Liver (tissue), 9 donors: Measurements from ENCODE around the gene ERCC6L2. TPM values are rescaled to one million over a fixed set of nuclear protein-coding genes. Genes with fewer than 3 reads are reported as not detected.

Source experiments
- DNase-seq: peaks from one replicate; pipeline ENCODE4 v3.0.0-alpha.2; 2017; ENCODE audit warnings: low spot score
- H3K27ac ChIP-seq, 2 donors: one replicate each; pipeline ENCODE4 v1.7.0; 2013; ENCODE audit warnings: inconsistent platforms in 2 of 2, low read length in 2 of 2, control low read depth in 1 of 2, low read depth in 1 of 2, mild to moderate bottlenecking in 1 of 2
- H3K27me3 ChIP-seq, 4 donors: one replicate each; pipeline versions ENCODE4 v1.6.1 to v1.7.0; 2013; ENCODE audit warnings: low read length in 3 of 4, inconsistent platforms in 1 of 4, mild to moderate bottlenecking in 1 of 4, moderate library complexity in 1 of 4; ENCODE audit not compliant: control insufficient read depth in 4 of 4, insufficient read depth in 4 of 4
- H3K36me3 ChIP-seq, 4 donors: one replicate each; pipeline versions ENCODE4 v1.6.1 to v1.7.0; 2013; ENCODE audit warnings: low read length in 3 of 4, mild to moderate bottlenecking in 3 of 4, low read depth in 1 of 4, moderate library complexity in 1 of 4; ENCODE audit not compliant: control insufficient read depth in 4 of 4, insufficient read depth in 3 of 4
- H3K4me1 ChIP-seq, 4 donors: one replicate each; pipeline versions ENCODE4 v1.6.1 to v1.7.0; 2013; ENCODE audit warnings: low read length in 3 of 4, mild to moderate bottlenecking in 3 of 4, moderate library complexity in 1 of 4; ENCODE audit not compliant: control insufficient read depth in 4 of 4, insufficient read depth in 4 of 4
- H3K4me3 ChIP-seq, 3 donors: one replicate each; pipeline versions ENCODE4 v1.6.1 to v1.7.0; 2013; ENCODE audit warnings: low read length in 3 of 3, control low read depth in 1 of 3, low read depth in 1 of 3, mild to moderate bottlenecking in 1 of 3
- H3K9ac ChIP-seq, 2 donors: one replicate each; pipeline ENCODE4 v1.7.0; 2013; ENCODE audit warnings: low read length in 2 of 2, mild to moderate bottlenecking in 2 of 2, moderate library complexity in 2 of 2, control low read depth in 1 of 2, low read depth in 1 of 2
- H3K9me3 ChIP-seq, 4 donors: one replicate each; pipeline versions ENCODE4 v1.6.1 to v1.7.0; 2013; ENCODE audit warnings: low read length in 3 of 4; ENCODE audit not compliant: control insufficient read depth in 4 of 4
- ATF3 ChIP-seq: IDR thresholded peaks from 2 replicates; pipeline ENCODE4 v1.6.1; 2016; ENCODE audit warnings: antibody characterized with exemption
- CTCF ChIP-seq: fragments of 150-350 bp; IDR thresholded peaks from 2 replicates; pipeline ENCODE4 v1.5.1; 2017; ENCODE audit warnings: improper control_type of control experiment, low read depth, low read length; ENCODE audit not compliant: missing input control
- FOXA1 ChIP-seq: IDR thresholded peaks from 2 replicates; pipeline ENCODE4 v1.6.1; 2016; ENCODE audit warnings: antibody characterized with exemption
- GABPA ChIP-seq, 2 donors: IDR thresholded peaks in 1 of 2; conservative IDR thresholded peaks in 1 of 2; 2 replicates each; pipeline ENCODE4 v1.6.1; 2016; ENCODE audit warnings: antibody characterized with exemption in 2 of 2, mild to moderate bottlenecking in 1 of 2, moderate library complexity in 1 of 2
- HNF4G ChIP-seq: IDR thresholded peaks from 2 replicates; pipeline ENCODE4 v1.6.1; 2016; ENCODE audit warnings: antibody characterized with exemption
- JUND ChIP-seq, 2 donors: IDR thresholded peaks; 2 replicates each; pipeline ENCODE4 v1.6.1; 2016; ENCODE audit warnings: antibody characterized with exemption in 2 of 2
- MAX ChIP-seq: IDR thresholded peaks from 2 replicates; pipeline ENCODE4 v1.6.1; 2016; ENCODE audit warnings: antibody characterized with exemption
- NR2F2 ChIP-seq: IDR thresholded peaks from 2 replicates; pipeline ENCODE4 v1.6.1; 2016; ENCODE audit warnings: antibody characterized with exemption
- RAD21 ChIP-seq, 2 donors: IDR thresholded peaks; 2 replicates each; pipeline ENCODE4 v1.6.1; 2016; ENCODE audit warnings: antibody characterized with exemption in 2 of 2, mild to moderate bottlenecking in 2 of 2
- REST ChIP-seq: IDR thresholded peaks from 2 replicates; pipeline ENCODE4 v1.6.1; 2016; ENCODE audit warnings: antibody characterized with exemption, mild to moderate bottlenecking
- RXRA ChIP-seq, 2 donors: IDR thresholded peaks; 2 replicates each; pipeline ENCODE4 v1.6.1; 2017 to 2018; ENCODE audit warnings: antibody characterized with exemption in 2 of 2, mild to moderate bottlenecking in 1 of 2
- SP1 ChIP-seq: IDR thresholded peaks from 2 replicates; pipeline ENCODE4 v1.6.1; 2018; ENCODE audit warnings: antibody characterized with exemption, mild to moderate bottlenecking
- TAF1 ChIP-seq: conservative IDR thresholded peaks from 2 replicates; pipeline ENCODE4 v1.6.1; 2016; ENCODE audit warnings: antibody characterized with exemption, mild to moderate bottlenecking
- YY1 ChIP-seq: IDR thresholded peaks from 2 replicates; pipeline ENCODE4 v1.6.1; 2016; ENCODE audit warnings: antibody characterized with exemption, mild to moderate bottlenecking
- ZBTB33 ChIP-seq: IDR thresholded peaks from 2 replicates; pipeline ENCODE4 v1.6.1; 2016; ENCODE audit warnings: antibody characterized with exemption
- WGBS: extraction: QIAGEN DNeasy Blood & Tissue Kit; methylation state at CpG from one replicate; pipeline ENCODE4 v1.1.7; 2013; 5-methylcytosine and 5-hydroxymethylcytosine counted together
- polyA plus RNA-seq, 2 donors: library from polyadenylated mRNA; stranded (reverse) in 1 of 2; unstranded in 1 of 2; fragments of 200-250 nt in 1 of 2; fragments of >200 nt in 1 of 2; fragmentation: Nextera tagmentation in 1 of 2; extraction: Ambion mirVana in 1 of 2; gene quantifications; one replicate each; pipeline versions ENCODE4 v1.2.1 to v1.2.3, GENCODE V29; 2013 to 2015
- total RNA-seq, 2 donors: library from RNA; depleted of rRNA; stranded (reverse); fragments of >200 nt; gene quantifications; one replicate each; pipeline ENCODE4 v1.2.3, GENCODE V29; 2014
- donor health status: healthy.
- donor health status: healthy.
- donor health status: healthy.
- donor health status: healthy.
- donor health status: healthy.

The ERCC6L2 gene
- total and polyA plus RNA-seq, 4 donors = 4.7 to 46.0 (median 22.0) TPM

GRCh38 chr9:95977371-95977770, 101.9 kb downstream of the ERCC6L2 start:
- Histone ChIP-seq H3K27me3 (no peaks in the 10 kb centered on the region), H3K9me3 (no peaks in the 10 kb centered on the region), H3K9ac (no peak overlapping the region), H3K4me1 (peaks cover 1 to 6% (median 3%) of the 10 kb centered on the region in 4 donors), H3K27ac (no peak overlapping the region), H3K36me3 (peaks cover 0 to 12% (median 4%) of the 10 kb centered on the region in 4 donors), H3K4me3 (no peak overlapping the region)
- no peak for DNase-seq
- WGBS = 34% methylated on average over 1 of the region's 1 CpG
- no peak for TF ChIP-seq FOXA1
- TF ChIP-seq YY1 = no peak
- TF ChIP-seq SP1 = no peak
- no peak for TF ChIP-seq HNF4G
- no peak for TF ChIP-seq NR2F2
- no peak for TF ChIP-seq MAX
- TF ChIP-seq REST = no peak
- TF ChIP-seq JUND (IDR thresholded peaks at IDR 0.05) = no peak
- TF ChIP-seq RXRA (IDR thresholded peaks at IDR 0.05) = no peak
- TF ChIP-seq ZBTB33 = no peak

- no peaks in the 10 kb centered on the region for H3K27me3 ChIP-seq
- no peak overlapping the region for H3K9ac ChIP-seq
- 95% methylated on average over 4 of the region's 4 CpGs for whole genome bisulfite sequencing
- TF ChIP-seq TAF1 = no peak
- TF ChIP-seq CTCF = no peak
- no peak for TF ChIP-seq ZBTB33
- TF ChIP-seq NR2F2 = no peak
- TF ChIP-seq FOXA1 = no peak
- TF ChIP-seq ATF3 = no peak
- TF ChIP-seq RXRA (IDR thresholded peaks at IDR 0.05) = no peak
- no peak for TF ChIP-seq RAD21 (IDR thresholded peaks at IDR 0.05)
- no peak for TF ChIP-seq GABPA (IDR thresholded peaks at IDR 0.05 in 1 of 2, conservative IDR thresholded peaks at IDR 0.05 in 1 of 2)
- no peak for TF ChIP-seq JUND (IDR thresholded peaks at IDR 0.05)
- TF ChIP-seq HNF4G = no peak
- TF ChIP-seq REST = no peak
- peaks cover 0 to 6% (median 1%) of the 10 kb centered on the region in 4 donors for H3K36me3 ChIP-seq
- DNase-seq = no peak
- no peak overlapping the region for H3K27ac ChIP-seq
- no peak overlapping the region for H3K4me3 ChIP-seq
- H3K9me3 ChIP-seq = no peaks in the 10 kb centered on the region
- peaks cover 1 to 6% (median 3%) of the 10 kb centered on the region in 4 donors for H3K4me1 ChIP-seq
Observed at GRCh38 chr9:95978106-95978505, 102.6 kb downstream of the ERCC6L2 start.
